K562 (cell line): Measurements from ENCODE around the gene FLAD1. TPM values are rescaled to one million over a fixed set of nuclear protein-coding genes. Genes with fewer than 3 reads are reported as not detected.

ENCODE experiments used
- CHAMP1 ChIP-seq: fragments of 450-650 bp; IDR thresholded peaks from 2 replicates; pipeline ENCODE4 v1.6.1; 2016; ENCODE audit warnings: mild to moderate bottlenecking
- DACH1 ChIP-seq: fragments of 450-650 bp; IDR thresholded peaks from 2 replicates; pipeline ENCODE4 v1.6.1; 2018; ENCODE audit not compliant: partially characterized antibody
- HNRNPH1 ChIP-seq: fragments of 200-400 bp; formaldehyde crosslinking; optimal IDR thresholded peaks from 2 replicates; pipeline ENCODE3; 2017; ENCODE audit warnings: low read depth, mild to moderate bottlenecking, low read length, moderate library complexity
- KLF13 ChIP-seq: fragments of 450-650 bp; IDR thresholded peaks from 2 replicates; pipeline ENCODE4 v1.6.1; 2016; ENCODE audit warnings: missing genetic modification characterization, low read depth, mild to moderate bottlenecking, missing compliant biosample characterization, moderate library complexity, borderline replicate concordance
- NCOA1 ChIP-seq: fragments of 450-650 bp; IDR thresholded peaks from 2 replicates; pipeline ENCODE4 v1.6.1; 2016; ENCODE audit warnings: low read depth
- PHTF2 ChIP-seq: fragments of 250-450 bp; sonication (Bioruptor Pico); IDR thresholded peaks from 2 replicates; pipeline ENCODE4 v1.5.0; 2021; ENCODE audit warnings: mild to moderate bottlenecking
- SMAD4 ChIP-seq: fragments of 250-450 bp; sonication (Bioruptor Pico); conservative IDR thresholded peaks from 2 replicates; pipeline ENCODE4 v1.8.0; 2021; ENCODE audit warnings: inconsistent platforms, mild to moderate bottlenecking, moderate library complexity
- STAT5B ChIP-seq: fragments of 250-450 bp; sonication (Bioruptor Pico); IDR thresholded peaks from 2 replicates; pipeline ENCODE4 v1.8.0; 2021; ENCODE audit warnings: mild to moderate bottlenecking, inconsistent platforms
- ZNF217 ChIP-seq: sonication (generic); formaldehyde crosslinking; IDR thresholded peaks from 2 replicates; pipeline ENCODE4 v1.8.0; 2022; ENCODE audit warnings: mild to moderate bottlenecking, missing genetic modification reagents
- ZNF407 ChIP-seq: fragments of 450-650 bp; IDR thresholded peaks from 2 replicates; pipeline ENCODE4 v1.6.1; 2016; ENCODE audit warnings: low read depth
- ZNF445 ChIP-seq: fragments of 250-450 bp; sonication (Bioruptor Pico); IDR thresholded peaks from 2 replicates; pipeline ENCODE4 v1.4.0; 2020; ENCODE audit warnings: low read depth, mild to moderate bottlenecking, moderate library complexity
- polyA plus RNA-seq, 8 experiments: library from polyadenylated mRNA; depleted of rRNA in 4 of 8; stranded (reverse) in 5 of 8; unstranded in 3 of 8; fragments of >200 nt; fragmentation: Nextera tagmentation in 2 of 8; fragmentation: Illumina TruSeq in 1 of 8; extraction: Ambion mirVana in 2 of 8; extraction: Trizol in 1 of 8; gene quantifications; 2 replicates each; pipeline versions ENCODE4 v1.2.1 to v1.2.3, GENCODE V29; 2011 to 2014; ENCODE audit warnings: inconsistent platforms in 1 of 8, missing spikeins in 1 of 8
- total RNA-seq, 7 experiments: library from RNA; depleted of rRNA in 6 of 7; stranded (reverse); fragments of >200 nt in 6 of 7; fragmentation: Illumina TruSeq in 2 of 7; extraction: Trizol in 2 of 7; gene quantifications; 2 replicates each; pipeline versions ENCODE4 v1.2.1 to v1.2.3, GENCODE V29; 2011 to 2021; ENCODE audit warnings: low replicate concordance in 1 of 7
- TF ChIP-seq, protein P1 (sequence below): fragments of 450-650 bp; IDR thresholded peaks from 2 replicates; pipeline ENCODE4 v1.6.1; 2016

Gene FLAD1
- total and polyA plus RNA-seq, 9 of the 15 experiments (the other 6 are each of a cell fraction or from before 2014, with no cell fraction given): 24.9 to 85.8 (median 67.0) TPM

DNA sequence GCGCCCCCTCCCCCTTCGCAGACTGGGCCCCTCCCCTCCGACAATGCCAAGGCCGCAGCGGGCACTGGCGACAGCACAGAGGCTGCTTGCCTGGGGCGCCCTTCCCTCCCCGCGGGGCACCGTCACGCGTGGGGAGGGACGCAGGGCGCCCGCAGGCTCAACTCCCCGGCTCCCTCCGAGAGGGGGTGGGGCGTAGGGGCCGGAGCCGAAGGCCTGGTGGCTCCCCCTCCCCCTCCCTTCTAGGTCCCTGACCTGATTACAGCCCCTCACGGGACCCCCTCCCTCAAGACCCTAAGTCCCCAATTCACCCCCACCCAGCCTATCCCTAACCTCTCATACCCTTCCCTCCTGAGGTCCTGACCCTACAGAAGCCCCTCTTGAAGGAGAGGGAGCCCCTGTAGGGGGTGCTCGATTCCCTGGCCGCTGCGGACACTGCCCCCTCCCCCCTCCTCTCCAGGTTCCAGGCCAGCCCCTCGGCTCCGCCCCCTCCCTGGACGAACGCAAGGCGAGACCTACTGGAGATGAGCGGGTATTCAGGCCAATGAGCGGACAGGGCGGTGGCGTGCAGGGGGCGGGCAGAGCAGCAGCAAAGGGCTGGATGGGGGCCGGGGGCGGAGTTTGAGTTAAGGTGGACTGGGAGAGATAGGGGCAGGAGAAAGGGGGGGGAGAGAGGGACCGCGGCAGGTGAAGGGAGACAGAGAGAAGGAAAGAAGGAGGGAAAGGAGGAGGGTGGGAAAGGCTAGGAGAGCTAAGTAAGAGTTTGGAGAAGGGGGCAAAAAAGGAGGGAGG, 18.7 kb downstream of the FLAD1 start (continued):
- TF ChIP-seq CHAMP1 (no peak), STAT5B (CRISPR knock-in tag) (no peak), ZNF217 (CRISPR knock-in tag) (no peak), ZNF407 (no peak), KLF13 (tag) (no peak), HNRNPH1 (no peak), DACH1 (no peak), PHTF2 (no peak), ZNF445 (CRISPR knock-in tag) (no peak), SMAD4 (CRISPR knock-in tag) (no peak; the same call in 1 of the 2 replicates), NCOA1 (no peak; the same call in 1 of the 2 replicates)
- TF ChIP-seq, protein P1, sequence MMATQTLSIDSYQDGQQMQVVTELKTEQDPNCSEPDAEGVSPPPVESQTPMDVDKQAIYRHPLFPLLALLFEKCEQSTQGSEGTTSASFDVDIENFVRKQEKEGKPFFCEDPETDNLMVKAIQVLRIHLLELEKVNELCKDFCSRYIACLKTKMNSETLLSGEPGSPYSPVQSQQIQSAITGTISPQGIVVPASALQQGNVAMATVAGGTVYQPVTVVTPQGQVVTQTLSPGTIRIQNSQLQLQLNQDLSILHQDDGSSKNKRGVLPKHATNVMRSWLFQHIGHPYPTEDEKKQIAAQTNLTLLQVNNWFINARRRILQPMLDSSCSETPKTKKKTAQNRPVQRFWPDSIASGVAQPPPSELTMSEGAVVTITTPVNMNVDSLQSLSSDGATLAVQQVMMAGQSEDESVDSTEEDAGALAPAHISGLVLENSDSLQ: peak; percentile 99
